ENCODE measurements around the gene GRB10.

The GRB10 gene

GRCh38 chr7:50792342-50793119 is 9.8 kb upstream of the GRB10 start:
- WGBS, 2 donors (ENCODE audit: extremely low coverage in 2 of 2, insufficient read length in 2 of 2, insufficient replicate concordance in 1 of 2), result no CpG with 5 or more reads among the region's 91 CpGs

GRCh38 chr7:50791938-50792341 is 9.2 kb upstream of the GRB10 start:
- H4K91ac ChIP-seq (ENCODE audit: low read depth, low read length, poor library complexity), result no peak overlapping the region
- peaks cover 9% of the 10 kb centered on the region for H3K79me1 ChIP-seq (ENCODE audit: low read depth, low read length)
- no CpG with 5 or more reads among the region's 10 CpGs for WGBS, 2 donors (ENCODE audit: extremely low coverage in 2 of 2, insufficient read length in 2 of 2, insufficient replicate concordance in 1 of 2)

More at GRCh38 chr7:50792342-50793119, 9.8 kb upstream of the GRB10 start:
- DNase-seq (ENCODE audit: low spot score), result no peak
- Histone ChIP-seq H2BK12ac (ENCODE audit: low read length) (no peak overlapping the region), H3K36me3 (replicated peaks in 1 of 2; ENCODE audit: control insufficient read depth in 2 of 2, insufficient read depth in 2 of 2, low read length in 2 of 2) (peaks cover 0 to 5% of the 10 kb centered on the region in 2 donors), H3K23ac (ENCODE audit: low read depth, low read length, poor library complexity) (peak overlapping the region; percentile 27), H4K91ac (ENCODE audit: low read depth, low read length, poor library complexity) (no peak overlapping the region), H2AK5ac (ENCODE audit: low read depth, low read length) (peak overlapping the region; percentile 73), H2BK5ac (ENCODE audit: low read length) (no peak overlapping the region), H3K4me3 (ENCODE audit: low read length in 2 of 2) (peak overlapping the region; percentile 85 to 87), H3K18ac (ENCODE audit: low read length) (peak overlapping the region; percentile 90), H3K4me2 (ENCODE audit: insufficient read depth, low read length, poor library complexity, severe bottlenecking) (peak overlapping the region; percentile 71), H3K9me3 (replicated peaks in 1 of 2; ENCODE audit: control insufficient read depth in 2 of 2, insufficient read depth in 1 of 2, low read depth in 1 of 2, low read length in 2 of 2) (peaks cover 12 to 18% of the 10 kb centered on the region in 2 donors), H3K79me1 (ENCODE audit: low read depth, low read length) (peaks cover 9% of the 10 kb centered on the region), H2BK15ac (ENCODE audit: low read length) (no peak overlapping the region), H3K14ac (ENCODE audit: low read length) (no peak overlapping the region), H3K27me3 (ENCODE audit: control insufficient read depth in 3 of 3, insufficient read depth in 3 of 3, low read depth in 1 of 3, low read length in 3 of 3) (peaks cover 0 to 15% (median 14%) of the 10 kb centered on the region in 3 experiments), H4K8ac (ENCODE audit: low read depth, low read length) (no peak overlapping the region), H2BK120ac (ENCODE audit: low read depth, low read length) (no peak overlapping the region), H3K27ac (replicated peaks; ENCODE audit: low read length) (no peak overlapping the region), H2AFZ (ENCODE audit: low read length) (peak overlapping the region; percentile 91), H3K4me1 (ENCODE audit: control insufficient read depth in 2 of 2, insufficient read depth in 1 of 2, low read depth in 1 of 2, low read length in 2 of 2) (peaks cover 5 to 7% of the 10 kb centered on the region in 2 donors), H3K4ac (ENCODE audit: low read length) (no peak overlapping the region), H3K9ac (ENCODE audit: low read depth, low read length, poor library complexity) (peak overlapping the region; percentile 57)

GRCh38 chr7:50791363-50791937 is 8.8 kb upstream of the GRB10 start:
- no peak overlapping the region for H3K23ac ChIP-seq (ENCODE audit: low read depth, low read length, poor library complexity)
- peaks cover 0 to 15% (median 14%) of the 10 kb centered on the region in 3 experiments for H3K27me3 ChIP-seq (ENCODE audit: control insufficient read depth in 3 of 3, insufficient read depth in 3 of 3, low read depth in 1 of 3, low read length in 3 of 3)
- no peak overlapping the region for H2BK12ac ChIP-seq (ENCODE audit: low read length)
- peak overlapping the region; percentile 91 for H2AFZ ChIP-seq (ENCODE audit: low read length)
- H3K9me3 ChIP-seq (replicated peaks in 1 of 2; ENCODE audit: control insufficient read depth in 2 of 2, insufficient read depth in 1 of 2, low read depth in 1 of 2, low read length in 2 of 2), result peaks cover 19 to 27% of the 10 kb centered on the region in 2 donors
- no peak overlapping the region for H3K18ac ChIP-seq (ENCODE audit: low read length)
- H2AK5ac ChIP-seq (ENCODE audit: low read depth, low read length), result no peak overlapping the region
- no peak overlapping the region for H2BK15ac ChIP-seq (ENCODE audit: low read length)
- no peak overlapping the region for H2BK5ac ChIP-seq (ENCODE audit: low read length)
- peaks cover 5 to 7% of the 10 kb centered on the region in 2 donors for H3K4me1 ChIP-seq (ENCODE audit: control insufficient read depth in 2 of 2, insufficient read depth in 1 of 2, low read depth in 1 of 2, low read length in 2 of 2)
- DNase-seq (ENCODE audit: low spot score), result no peak
- no peak overlapping the region for H3K9ac ChIP-seq (ENCODE audit: low read depth, low read length, poor library complexity)
- peak overlapping the region in 1 of 2 donors; percentile 85 for H3K4me3 ChIP-seq (ENCODE audit: low read length in 2 of 2)
- H4K91ac ChIP-seq (ENCODE audit: low read depth, low read length, poor library complexity), result no peak overlapping the region
- no peak overlapping the region for H3K27ac ChIP-seq (replicated peaks; ENCODE audit: low read length)
- peaks cover 0 to 5% of the 10 kb centered on the region in 2 donors for H3K36me3 ChIP-seq (replicated peaks in 1 of 2; ENCODE audit: control insufficient read depth in 2 of 2, insufficient read depth in 2 of 2, low read length in 2 of 2)
- no CpG with 5 or more reads among the region's 5 CpGs for WGBS, 2 donors (ENCODE audit: extremely low coverage in 2 of 2, insufficient read length in 2 of 2, insufficient replicate concordance in 1 of 2)
- no peak overlapping the region for H3K4me2 ChIP-seq (ENCODE audit: insufficient read depth, low read length, poor library complexity, severe bottlenecking)
- H2BK120ac ChIP-seq (ENCODE audit: low read depth, low read length), result no peak overlapping the region
- peaks cover 9% of the 10 kb centered on the region for H3K79me1 ChIP-seq (ENCODE audit: low read depth, low read length)
- no peak overlapping the region for H3K4ac ChIP-seq (ENCODE audit: low read length)
- no peak overlapping the region for H3K14ac ChIP-seq (ENCODE audit: low read length)
- H4K8ac ChIP-seq (ENCODE audit: low read depth, low read length), result no peak overlapping the region

More at GRCh38 chr7:50791938-50792341, 9.2 kb upstream of the GRB10 start:
- Histone ChIP-seq H2AK5ac (ENCODE audit: low read depth, low read length) (no peak overlapping the region), H3K27me3 (ENCODE audit: control insufficient read depth in 3 of 3, insufficient read depth in 3 of 3, low read depth in 1 of 3, low read length in 3 of 3) (peaks cover 0 to 15% (median 14%) of the 10 kb centered on the region in 3 experiments), H3K4me3 (ENCODE audit: low read length in 2 of 2) (peak overlapping the region; percentile 85 to 87), H3K4me1 (ENCODE audit: control insufficient read depth in 2 of 2, insufficient read depth in 1 of 2, low read depth in 1 of 2, low read length in 2 of 2) (peaks cover 5 to 7% of the 10 kb centered on the region in 2 donors), H3K9ac (ENCODE audit: low read depth, low read length, poor library complexity) (no peak overlapping the region), H2BK15ac (ENCODE audit: low read length) (no peak overlapping the region), H2AFZ (ENCODE audit: low read length) (peak overlapping the region; percentile 91), H3K27ac (replicated peaks; ENCODE audit: low read length) (no peak overlapping the region), H3K36me3 (replicated peaks in 1 of 2; ENCODE audit: control insufficient read depth in 2 of 2, insufficient read depth in 2 of 2, low read length in 2 of 2) (peaks cover 0 to 5% of the 10 kb centered on the region in 2 donors), H3K4me2 (ENCODE audit: insufficient read depth, low read length, poor library complexity, severe bottlenecking) (peak overlapping the region; percentile 71), H3K9me3 (replicated peaks in 1 of 2; ENCODE audit: control insufficient read depth in 2 of 2, insufficient read depth in 1 of 2, low read depth in 1 of 2, low read length in 2 of 2) (peaks cover 16 to 24% of the 10 kb centered on the region in 2 donors), H2BK120ac (ENCODE audit: low read depth, low read length) (no peak overlapping the region), H2BK12ac (ENCODE audit: low read length) (no peak overlapping the region), H4K8ac (ENCODE audit: low read depth, low read length) (no peak overlapping the region), H2BK5ac (ENCODE audit: low read length) (no peak overlapping the region), H3K4ac (ENCODE audit: low read length) (no peak overlapping the region), H3K23ac (ENCODE audit: low read depth, low read length, poor library complexity) (no peak overlapping the region), H3K18ac (ENCODE audit: low read length) (no peak overlapping the region), H3K14ac (ENCODE audit: low read length) (no peak overlapping the region)
- no peak for DNase-seq (ENCODE audit: low spot score)

GRCh38 chr7:50790381-50790780 is 7.7 kb upstream of the GRB10 start:
- Histone ChIP-seq H3K23ac (ENCODE audit: low read depth, low read length, poor library complexity) (no peak overlapping the region), H3K79me1 (ENCODE audit: low read depth, low read length) (peaks cover 9% of the 10 kb centered on the region), H3K9me3 (replicated peaks in 1 of 2; ENCODE audit: control insufficient read depth in 2 of 2, insufficient read depth in 1 of 2, low read depth in 1 of 2, low read length in 2 of 2) (peaks cover 19 to 37% of the 10 kb centered on the region in 2 donors), H2AFZ (ENCODE audit: low read length) (no peak overlapping the region), H3K27ac (replicated peaks; ENCODE audit: low read length) (no peak overlapping the region), H4K91ac (ENCODE audit: low read depth, low read length, poor library complexity) (no peak overlapping the region), H2BK120ac (ENCODE audit: low read depth, low read length) (no peak overlapping the region), H3K18ac (ENCODE audit: low read length) (no peak overlapping the region), H2AK5ac (ENCODE audit: low read depth, low read length) (no peak overlapping the region), H2BK5ac (ENCODE audit: low read length) (no peak overlapping the region), H3K14ac (ENCODE audit: low read length) (no peak overlapping the region), H2BK12ac (ENCODE audit: low read length) (no peak overlapping the region), H3K4me1 (ENCODE audit: control insufficient read depth in 2 of 2, insufficient read depth in 1 of 2, low read depth in 1 of 2, low read length in 2 of 2) (peaks cover 5 to 7% of the 10 kb centered on the region in 2 donors), H3K4ac (ENCODE audit: low read length) (no peak overlapping the region), H4K8ac (ENCODE audit: low read depth, low read length) (no peak overlapping the region), H2BK15ac (ENCODE audit: low read length) (no peak overlapping the region), H3K4me3 (ENCODE audit: low read length in 2 of 2) (no peak overlapping the region), H3K36me3 (replicated peaks in 1 of 2; ENCODE audit: control insufficient read depth in 2 of 2, insufficient read depth in 2 of 2, low read length in 2 of 2) (peaks cover 0 to 5% of the 10 kb centered on the region in 2 donors), H3K9ac (ENCODE audit: low read depth, low read length, poor library complexity) (no peak overlapping the region), H3K27me3 (ENCODE audit: control insufficient read depth in 3 of 3, insufficient read depth in 3 of 3, low read depth in 1 of 3, low read length in 3 of 3) (peaks cover 0 to 15% (median 13%) of the 10 kb centered on the region in 3 experiments), H3K4me2 (ENCODE audit: insufficient read depth, low read length, poor library complexity, severe bottlenecking) (no peak overlapping the region)
- no peak for DNase-seq (ENCODE audit: low spot score)
- WGBS, 2 donors (ENCODE audit: extremely low coverage in 2 of 2, insufficient read length in 2 of 2, insufficient replicate concordance in 1 of 2), result no CpG with 5 or more reads among the region's 9 CpGs
